ENCODE results near the gene SPNS3. TPM values are rescaled to one million over a fixed set of nuclear protein-coding genes. Genes with fewer than 3 reads are reported as not detected.

The SPNS3 gene
- total and polyA plus RNA-seq, 9 donors: 0.06 to 0.80 (median 0.20) TPM; not detected in 4

- H3K27me3 ChIP-seq: no peaks in the 10 kb centered on the region
- no peak overlapping the region for H3K27ac ChIP-seq
- H3K4me1 ChIP-seq (ENCODE audit: insufficient read depth): no peaks in the 10 kb centered on the region
- no peaks in the 10 kb centered on the region for H3K36me3 ChIP-seq
- DNase-seq: no peak
- no peaks in the 10 kb centered on the region for H3K9me3 ChIP-seq
- intact Hi-C loops (cut with DNase I): no loop called here
- 76 to 81% (median 76%) methylated on average over 7 of the region's 7 CpGs for WGBS, 3 donors
- TF ChIP-seq POLR2A (IDR thresholded peaks at IDR 0.05) (no peak), EP300 (IDR thresholded peaks at IDR 0.05) (no peak), CTCF (IDR thresholded peaks at IDR 0.05) (no peak)
- no peak overlapping the region for H3K4me3 ChIP-seq
These were observed 80.5 kb downstream of the SPNS3 start for GRCh38 chr17:4514206-4514605.

- Histone ChIP-seq H3K36me3 (no peaks in the 10 kb centered on the region), H3K9me3 (no peaks in the 10 kb centered on the region), H3K4me3 (no peak overlapping the region), H3K27ac (no peak overlapping the region), H3K4me1 (ENCODE audit: insufficient read depth) (no peaks in the 10 kb centered on the region), H3K27me3 (no peaks in the 10 kb centered on the region)
- TF ChIP-seq EP300 (IDR thresholded peaks at IDR 0.05) (no peak), CTCF (IDR thresholded peaks at IDR 0.05) (no peak), POLR2A (IDR thresholded peaks at IDR 0.05) (no peak)
- intact Hi-C loops (cut with DNase I): no loop called here
- no peak for DNase-seq
- 81 to 93% (median 90%) methylated on average over 9 to 11 of the region's 11 CpGs for WGBS, 3 donors
These were observed 81.0 kb downstream of the SPNS3 start for GRCh38 chr17:4514779-4515178.

- Histone ChIP-seq H3K36me3 (no peaks in the 10 kb centered on the region), H3K9me3 (no peaks in the 10 kb centered on the region), H3K4me3 (no peak overlapping the region), H3K4me1 (ENCODE audit: insufficient read depth) (no peaks in the 10 kb centered on the region), H3K27me3 (no peaks in the 10 kb centered on the region), H3K27ac (no peak overlapping the region)
- no peak for DNase-seq
- intact Hi-C loops (cut with DNase I): no loop called here
- 86 to 92% (median 86%) methylated on average over 3 to 5 of the region's 5 CpGs for WGBS, 3 donors
- no peak for TF ChIP-seq POLR2A (IDR thresholded peaks at IDR 0.05)
- TF ChIP-seq EP300 (IDR thresholded peaks at IDR 0.05): no peak
- no peak for TF ChIP-seq CTCF (IDR thresholded peaks at IDR 0.05)
These were observed 81.8 kb downstream of the SPNS3 start for GRCh38 chr17:4515501-4515900.

- Histone ChIP-seq H3K27me3 (no peaks in the 10 kb centered on the region), H3K9me3 (no peaks in the 10 kb centered on the region), H3K27ac (no peak overlapping the region), H3K4me1 (ENCODE audit: insufficient read depth) (no peaks in the 10 kb centered on the region), H3K4me3 (no peak overlapping the region), H3K36me3 (no peaks in the 10 kb centered on the region)
- no peak for DNase-seq
- WGBS, 3 donors: 16 to 33% (median 18%) methylated on average over 11 of the region's 11 CpGs
- intact Hi-C loops (cut with DNase I): no loop called here
- TF ChIP-seq CTCF (IDR thresholded peaks at IDR 0.05) (no peak), EP300 (IDR thresholded peaks at IDR 0.05) (no peak), POLR2A (IDR thresholded peaks at IDR 0.05) (no peak)
These were observed 83.0 kb downstream of the SPNS3 start for GRCh38 chr17:4516735-4517134.

- no peak for DNase-seq
- Histone ChIP-seq H3K36me3 (no peaks in the 10 kb centered on the region), H3K9me3 (no peaks in the 10 kb centered on the region), H3K27me3 (no peaks in the 10 kb centered on the region), H3K4me1 (ENCODE audit: insufficient read depth) (no peaks in the 10 kb centered on the region), H3K27ac (no peak overlapping the region), H3K4me3 (no peak overlapping the region)
- intact Hi-C loops (cut with DNase I): no loop called here
- WGBS, 3 donors: 84 to 86% (median 85%) methylated on average over 10 of the region's 10 CpGs
- no peak for TF ChIP-seq POLR2A (IDR thresholded peaks at IDR 0.05)
These were observed 85.2 kb downstream of the SPNS3 start for GRCh38 chr17:4518901-4519300.
